Activated T-helper 1 cell treated with anti-CD3 and anti-CD28 coated beads, Interleukin-2, amount 50 U/mL, for 16 hours (primary cell): ENCODE measurements around the gene HNF4A.
"Not testable (repeated sequence)": the region's sequence is repeated elsewhere in the genome, so short reads cannot be mapped to it uniquely, and the experiment has no call there.

ENCODE experiments used
- DNase-seq, 2 donors: peaks; one replicate each; pipeline ENCODE4 v3.0.0-alpha.2; 2020; ENCODE audit warnings: low read depth in 1 of 2, low spot score in 1 of 2

Gene HNF4A

DNA sequence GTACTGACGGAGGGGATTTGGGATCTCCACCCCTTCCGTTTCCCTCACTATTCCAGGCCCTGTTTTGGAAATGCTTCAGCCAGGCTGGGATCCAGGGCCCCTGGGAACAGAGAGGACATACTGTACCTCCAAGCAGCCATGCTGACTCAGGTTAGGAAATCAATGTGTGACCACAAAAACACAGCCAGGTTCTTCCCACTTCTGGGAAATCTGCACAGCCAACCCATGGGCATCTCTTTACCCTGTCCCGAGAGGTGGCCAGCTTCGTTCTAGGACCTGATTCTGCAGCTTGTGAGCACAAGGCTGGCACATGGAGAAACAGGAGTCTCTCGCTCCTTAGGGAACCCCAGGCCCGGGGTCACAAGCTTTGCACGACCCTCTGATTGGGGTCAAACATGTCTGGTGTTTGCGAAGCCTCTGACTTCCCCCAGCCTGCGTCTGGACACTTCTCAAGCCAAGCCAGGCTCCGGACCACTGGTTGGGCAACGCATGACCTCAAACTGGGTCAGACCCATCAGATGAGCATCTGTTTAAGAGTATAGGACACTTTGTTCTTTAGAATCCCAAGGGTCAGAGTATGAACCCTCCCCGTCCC, 111.9 kb downstream of the HNF4A start:
- no peak for DNase-seq

DNA sequence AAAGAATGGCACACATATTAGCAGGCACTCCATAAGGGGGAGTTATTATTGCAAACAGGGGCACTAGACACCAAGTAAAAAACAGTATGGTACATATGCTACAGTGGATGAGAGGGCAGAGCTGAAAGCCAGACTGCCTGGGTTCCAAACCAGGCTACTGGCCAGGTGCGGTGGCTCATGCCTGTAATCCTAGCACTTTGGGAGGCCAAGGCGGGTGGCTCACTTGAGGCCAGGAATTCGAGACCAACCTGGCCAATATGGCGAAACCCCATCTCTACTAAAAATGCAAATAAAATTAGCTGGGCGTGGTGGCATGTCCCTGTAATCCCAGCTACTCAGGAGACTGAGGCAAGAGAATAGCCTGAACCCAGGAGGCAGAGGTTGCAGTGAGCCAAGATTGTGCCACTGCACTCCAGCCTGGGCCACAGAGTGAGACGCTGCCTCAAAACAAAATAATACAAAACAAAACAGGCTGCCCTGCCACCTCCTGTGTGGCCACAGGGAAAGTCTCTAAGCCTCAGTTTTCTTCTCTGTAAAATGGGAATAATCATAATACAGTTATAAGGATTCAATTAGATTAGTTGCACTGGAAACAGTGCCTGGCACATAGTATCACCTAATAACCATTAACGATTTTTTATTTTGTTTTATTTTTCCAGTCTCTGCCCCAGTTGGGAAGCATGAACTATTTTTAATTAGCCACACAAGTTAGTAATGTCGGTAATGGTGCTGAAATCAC, 112.7 kb downstream of the HNF4A start:
- DNase-seq: no peak

DNA sequence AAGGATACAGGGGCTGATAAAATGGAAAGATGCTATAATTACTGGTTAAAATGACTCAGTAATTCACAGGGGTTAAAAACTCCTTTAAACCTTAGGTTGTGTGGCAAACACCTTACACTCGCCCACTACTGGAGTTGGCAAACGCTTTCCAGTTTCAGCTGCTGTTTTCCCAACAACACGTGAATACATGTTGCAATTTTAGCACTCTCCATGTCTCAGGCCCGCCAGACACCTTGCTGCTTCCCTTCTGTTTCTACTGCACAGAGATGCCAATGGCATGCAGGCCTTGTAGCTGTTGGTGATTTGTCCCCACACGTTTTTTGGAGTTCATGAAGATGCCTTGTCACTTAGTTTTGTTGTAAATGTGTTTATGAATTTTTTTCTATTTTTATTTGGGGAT, 114.8 kb downstream of the HNF4A start:
- no peak for DNase-seq

DNA sequence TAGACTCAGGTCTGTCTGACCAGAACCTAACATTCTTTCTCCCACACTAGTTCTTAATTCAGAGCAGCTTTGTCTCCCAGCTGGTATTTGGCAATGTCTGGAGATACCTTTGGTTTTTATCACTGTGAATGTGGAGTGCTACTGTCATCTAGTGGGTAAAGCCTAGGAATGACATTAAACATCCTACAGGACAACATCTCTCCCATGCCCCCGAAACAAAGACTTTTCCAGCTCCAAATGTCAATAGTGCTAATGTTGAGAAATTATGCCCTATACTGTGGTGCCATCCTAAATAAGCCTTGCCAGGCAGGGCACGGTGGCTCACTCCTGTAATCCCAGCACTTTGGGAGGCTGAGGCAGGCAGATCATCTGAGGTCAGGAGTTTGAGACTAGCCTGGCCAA, 116.0 kb downstream of the HNF4A start:
- DNase-seq: no peak

DNA sequence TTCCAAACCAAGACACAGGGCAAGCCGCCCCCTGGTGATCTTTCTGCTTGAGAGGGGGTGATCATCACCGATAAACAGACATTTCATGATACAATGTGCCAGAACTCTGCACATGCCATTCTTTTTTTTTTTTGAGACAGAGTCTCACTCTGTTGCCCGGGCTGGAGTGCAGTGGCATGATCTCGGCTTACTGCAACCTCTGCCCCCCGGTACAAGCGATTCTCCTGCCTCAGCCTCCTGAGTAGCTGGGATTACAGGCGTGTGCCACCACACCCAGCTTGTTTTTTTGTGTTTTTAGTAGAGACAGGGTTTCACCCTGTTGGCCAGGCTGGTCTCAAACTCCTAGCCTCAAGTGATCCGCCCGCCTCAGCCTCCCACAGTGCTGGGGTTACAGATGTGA, 116.8 kb downstream of the HNF4A start:
- DNase-seq: not testable (repeated sequence)

DNA sequence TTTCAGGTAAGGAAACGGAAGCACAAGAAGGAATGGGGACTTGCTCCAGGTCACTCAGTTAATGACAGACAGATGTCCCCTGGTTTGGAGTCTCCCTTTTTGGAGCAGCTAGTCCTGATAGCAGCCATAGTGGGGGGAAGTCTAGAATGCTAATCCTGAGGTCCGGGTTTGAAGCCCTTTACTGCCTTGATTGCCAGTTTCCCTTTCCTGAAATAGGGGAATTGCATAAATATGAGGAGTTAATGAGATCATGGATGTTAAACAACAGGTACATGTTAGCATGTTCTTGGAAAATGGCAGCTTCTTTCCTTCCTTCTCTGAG, 119.8 kb downstream of the HNF4A start:
- no peak for DNase-seq

DNA sequence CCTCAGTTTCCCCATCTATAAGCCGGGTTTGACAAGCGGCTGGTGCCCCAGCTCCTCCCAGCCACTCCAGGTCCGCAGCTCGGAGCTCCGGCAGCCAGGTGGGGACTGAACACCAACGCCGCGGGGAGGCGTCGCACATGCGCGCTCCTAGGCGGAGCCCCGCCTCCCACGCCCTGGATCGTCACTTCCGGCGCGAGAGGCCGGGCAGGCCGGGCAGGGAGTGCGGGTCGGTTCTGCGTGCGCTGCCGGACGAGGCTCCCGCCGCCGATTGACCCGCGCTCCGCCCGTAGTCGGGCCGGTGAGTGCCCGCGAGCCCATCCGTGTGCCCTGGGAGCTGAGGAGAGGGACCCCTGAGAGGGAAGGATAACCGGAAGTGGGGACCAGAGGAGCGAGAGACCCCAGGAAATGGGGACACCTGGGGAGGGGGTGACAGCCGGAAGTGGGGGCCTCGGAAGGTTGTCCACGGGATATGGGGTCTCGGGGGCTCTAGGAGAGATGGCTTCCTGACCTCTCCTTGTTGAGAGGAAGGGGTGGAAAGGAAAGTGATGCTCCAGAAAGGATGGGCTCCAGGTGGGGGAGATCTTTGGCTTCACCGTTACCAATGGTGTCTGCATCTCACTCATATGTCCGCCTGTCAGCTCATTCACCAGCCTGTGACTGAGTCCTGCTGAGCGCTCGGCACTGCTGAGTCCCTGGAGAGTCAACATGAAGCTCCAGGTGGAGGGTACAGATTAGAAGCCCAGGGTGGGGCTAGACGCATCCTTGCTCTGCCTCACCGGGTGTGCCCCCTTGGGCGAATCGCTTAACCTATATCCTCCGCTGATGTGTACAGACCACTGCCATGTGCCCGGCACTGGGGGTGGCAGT, 120.4 kb downstream of the HNF4A start, which contains the start of gene TTPAL:
Gene TTPAL (plus strand): TSS at position 181 of the 867 bp plus-strand sequence. CDS start 4,126 bp downstream, outside the sequence.
- DNase-seq: peak; percentile 72 to 87

DNA sequence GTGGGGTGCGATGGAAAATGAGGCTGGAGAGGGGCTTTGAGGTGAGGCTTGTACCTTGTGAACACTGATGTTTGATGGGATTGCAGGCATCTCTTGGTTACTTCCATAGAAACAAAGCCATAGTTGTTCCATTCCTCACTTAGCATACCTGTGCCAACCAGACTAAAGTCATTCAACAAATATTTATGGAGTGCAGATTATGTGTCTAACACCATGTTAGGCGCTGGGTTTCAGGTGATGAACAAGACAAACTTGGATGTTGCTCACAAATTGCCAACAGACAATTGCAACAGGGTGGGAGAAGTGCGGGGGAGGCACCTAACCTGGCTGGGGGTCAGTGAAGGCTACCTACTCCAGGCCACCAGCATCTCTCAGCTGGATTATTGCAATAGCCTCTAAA, 121.7 kb downstream of the HNF4A start:
- DNase-seq: no peak

DNA sequence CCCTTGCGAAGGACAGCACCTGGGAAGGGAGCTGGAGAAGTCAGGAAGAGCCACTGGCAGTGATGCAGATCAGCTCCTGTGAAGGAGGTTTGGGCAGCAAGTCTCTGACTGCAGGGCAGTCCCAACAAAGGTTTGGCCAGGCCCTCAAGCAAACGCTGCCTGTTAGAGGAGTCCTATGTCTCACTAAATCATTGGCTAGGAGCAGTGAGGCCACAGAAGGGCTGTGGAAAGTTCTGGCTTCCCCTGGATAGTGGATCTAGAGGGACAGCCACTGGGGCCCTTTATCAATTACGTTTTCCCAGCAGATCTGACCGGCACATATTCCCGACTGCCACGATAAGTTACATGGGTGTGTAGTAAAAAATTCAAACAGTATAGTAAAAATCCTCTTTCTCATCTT, 122.7 kb downstream of the HNF4A start:
- DNase-seq: no peak

DNA sequence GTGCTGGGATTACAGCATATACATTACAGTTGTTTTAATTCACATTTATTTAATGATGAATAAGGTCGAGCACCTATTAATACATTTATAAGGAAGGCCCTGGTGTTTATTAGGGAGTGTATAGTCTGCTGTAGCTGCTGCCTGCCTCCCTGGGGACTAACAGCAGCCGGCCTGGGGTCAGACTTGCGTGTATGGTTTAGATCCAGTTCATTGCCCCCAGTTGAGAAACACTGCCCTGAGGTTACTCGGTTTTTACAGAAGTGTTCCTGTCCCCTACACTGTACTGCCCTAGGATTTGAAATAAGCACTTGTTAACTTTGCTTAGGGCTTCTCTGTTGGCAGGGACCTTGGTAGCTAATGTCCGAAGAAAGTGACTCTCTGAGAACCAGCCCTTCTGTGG, 124.1 kb downstream of the HNF4A start:
- no peak for DNase-seq

DNA sequence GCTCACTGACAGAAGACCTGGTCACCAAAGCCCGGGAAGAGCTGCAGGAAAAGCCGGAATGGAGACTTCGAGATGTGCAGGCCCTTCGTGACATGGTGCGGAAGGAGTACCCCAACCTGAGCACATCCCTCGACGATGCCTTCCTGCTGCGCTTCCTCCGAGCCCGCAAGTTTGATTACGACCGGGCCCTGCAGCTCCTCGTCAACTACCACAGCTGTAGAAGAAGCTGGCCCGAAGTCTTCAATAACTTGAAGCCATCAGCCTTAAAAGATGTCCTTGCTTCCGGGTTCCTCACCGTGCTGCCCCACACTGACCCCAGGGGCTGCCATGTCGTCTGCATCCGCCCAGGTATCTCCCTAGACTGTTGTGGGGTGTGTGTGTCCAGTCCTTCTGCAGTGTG, 124.6 kb downstream of the HNF4A start:
- no peak for DNase-seq

DNA sequence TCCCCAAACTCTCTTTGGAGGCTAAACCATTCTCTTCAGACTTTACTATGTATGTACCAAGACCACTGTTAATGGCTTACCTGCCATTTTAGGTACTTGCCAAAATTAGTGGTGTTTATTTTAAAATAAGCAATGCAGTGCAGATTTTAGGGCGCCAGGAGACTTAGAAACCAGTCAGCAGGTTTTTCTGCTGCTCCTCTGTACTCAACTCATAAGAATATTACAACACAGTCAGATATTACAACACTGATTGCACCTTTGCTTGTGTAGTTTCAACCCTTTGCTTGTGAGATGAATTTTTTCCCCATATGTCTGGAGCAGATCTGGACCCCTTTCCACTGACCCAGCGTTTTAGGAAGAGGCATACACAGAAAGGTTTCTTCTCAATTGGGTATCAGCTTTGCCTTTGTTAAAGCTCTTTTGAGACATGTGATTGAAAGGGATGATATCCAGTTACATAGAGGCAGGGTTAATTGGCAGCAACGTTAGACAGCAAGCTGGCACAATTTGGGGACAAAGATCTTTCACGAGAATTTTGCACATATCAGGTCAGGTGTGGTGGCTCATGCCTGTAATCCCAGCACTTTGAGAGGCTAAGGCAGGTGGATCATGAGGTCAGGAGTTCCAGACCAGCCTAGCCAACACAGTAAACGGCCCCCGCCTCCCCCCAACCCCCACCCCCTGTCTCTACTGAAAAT, 126.4 kb downstream of the HNF4A start:
- no peak for DNase-seq

DNA sequence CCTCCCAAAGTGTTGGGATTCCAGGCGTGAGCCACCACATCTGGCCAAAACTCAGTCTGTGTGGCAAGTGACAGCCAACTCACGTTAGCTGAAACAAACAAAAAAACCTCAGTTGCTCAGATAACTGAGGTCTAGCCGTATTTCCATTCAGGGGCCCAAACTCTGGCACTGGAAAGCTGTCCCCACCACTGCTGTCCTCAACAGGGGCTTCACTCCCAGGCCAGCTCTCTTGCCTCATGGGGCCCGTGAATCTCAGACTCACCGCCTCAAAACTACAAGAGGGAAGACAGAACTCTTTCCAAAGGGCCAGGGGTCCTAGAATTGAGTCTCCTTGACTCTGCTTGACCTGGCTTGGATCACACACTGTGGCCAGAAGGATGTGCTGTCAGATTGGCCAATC, 127.6 kb downstream of the HNF4A start:
- DNase-seq: no peak
